Liver (tissue), 9 donors: ENCODE measurements around the gene PDK4. TPM values are rescaled to one million over a fixed set of nuclear protein-coding genes. Genes with fewer than 3 reads are reported as not detected.

Experiments used
- DNase-seq: peaks from one replicate; pipeline ENCODE4 v3.0.0-alpha.2; 2017; ENCODE audit warnings: low spot score
- H3K27ac ChIP-seq, 2 donors: one replicate each; pipeline ENCODE4 v1.7.0; 2013; ENCODE audit warnings: inconsistent platforms in 2 of 2, low read length in 2 of 2, control low read depth in 1 of 2, low read depth in 1 of 2, mild to moderate bottlenecking in 1 of 2
- H3K27me3 ChIP-seq, 4 donors: one replicate each; pipeline versions ENCODE4 v1.6.1 to v1.7.0; 2013; ENCODE audit warnings: low read length in 3 of 4, inconsistent platforms in 1 of 4, mild to moderate bottlenecking in 1 of 4, moderate library complexity in 1 of 4; ENCODE audit not compliant: control insufficient read depth in 4 of 4, insufficient read depth in 4 of 4
- H3K36me3 ChIP-seq, 4 donors: one replicate each; pipeline versions ENCODE4 v1.6.1 to v1.7.0; 2013; ENCODE audit warnings: low read length in 3 of 4, mild to moderate bottlenecking in 3 of 4, low read depth in 1 of 4, moderate library complexity in 1 of 4; ENCODE audit not compliant: control insufficient read depth in 4 of 4, insufficient read depth in 3 of 4
- H3K4me1 ChIP-seq, 4 donors: one replicate each; pipeline versions ENCODE4 v1.6.1 to v1.7.0; 2013; ENCODE audit warnings: low read length in 3 of 4, mild to moderate bottlenecking in 3 of 4, moderate library complexity in 1 of 4; ENCODE audit not compliant: control insufficient read depth in 4 of 4, insufficient read depth in 4 of 4
- H3K4me3 ChIP-seq, 3 donors: one replicate each; pipeline versions ENCODE4 v1.6.1 to v1.7.0; 2013; ENCODE audit warnings: low read length in 3 of 3, control low read depth in 1 of 3, low read depth in 1 of 3, mild to moderate bottlenecking in 1 of 3
- H3K9ac ChIP-seq, 2 donors: one replicate each; pipeline ENCODE4 v1.7.0; 2013; ENCODE audit warnings: low read length in 2 of 2, mild to moderate bottlenecking in 2 of 2, moderate library complexity in 2 of 2, control low read depth in 1 of 2, low read depth in 1 of 2
- H3K9me3 ChIP-seq, 4 donors: one replicate each; pipeline versions ENCODE4 v1.6.1 to v1.7.0; 2013; ENCODE audit warnings: low read length in 3 of 4; ENCODE audit not compliant: control insufficient read depth in 4 of 4
- ATF3 ChIP-seq: IDR thresholded peaks from 2 replicates; pipeline ENCODE4 v1.6.1; 2016; ENCODE audit warnings: antibody characterized with exemption
- EGR1 ChIP-seq, 2 donors: IDR thresholded peaks; 2 replicates each; pipeline ENCODE4 v1.6.1; 2016 to 2018; ENCODE audit warnings: antibody characterized with exemption in 2 of 2, low read depth in 2 of 2
- FOXA1 ChIP-seq: IDR thresholded peaks from 2 replicates; pipeline ENCODE4 v1.6.1; 2016; ENCODE audit warnings: antibody characterized with exemption
- FOXA2 ChIP-seq: IDR thresholded peaks from 2 replicates; pipeline ENCODE4 v1.6.1; 2016; ENCODE audit warnings: antibody characterized with exemption
- GABPA ChIP-seq, 2 donors: IDR thresholded peaks in 1 of 2; conservative IDR thresholded peaks in 1 of 2; 2 replicates each; pipeline ENCODE4 v1.6.1; 2016; ENCODE audit warnings: antibody characterized with exemption in 2 of 2, mild to moderate bottlenecking in 1 of 2, moderate library complexity in 1 of 2
- HNF4A ChIP-seq, 2 donors: conservative IDR thresholded peaks; 2 replicates each; pipeline ENCODE4 v1.6.1; 2016; ENCODE audit warnings: antibody characterized with exemption in 2 of 2, mild to moderate bottlenecking in 2 of 2
- HNF4G ChIP-seq: IDR thresholded peaks from 2 replicates; pipeline ENCODE4 v1.6.1; 2016; ENCODE audit warnings: antibody characterized with exemption
- JUND ChIP-seq, 2 donors: IDR thresholded peaks; 2 replicates each; pipeline ENCODE4 v1.6.1; 2016; ENCODE audit warnings: antibody characterized with exemption in 2 of 2
- NR2F2 ChIP-seq: IDR thresholded peaks from 2 replicates; pipeline ENCODE4 v1.6.1; 2016; ENCODE audit warnings: antibody characterized with exemption
- RAD21 ChIP-seq, 2 donors: IDR thresholded peaks; 2 replicates each; pipeline ENCODE4 v1.6.1; 2016; ENCODE audit warnings: antibody characterized with exemption in 2 of 2, mild to moderate bottlenecking in 2 of 2
- RXRA ChIP-seq, 2 donors: IDR thresholded peaks; 2 replicates each; pipeline ENCODE4 v1.6.1; 2017 to 2018; ENCODE audit warnings: antibody characterized with exemption in 2 of 2, mild to moderate bottlenecking in 1 of 2
- SP1 ChIP-seq: IDR thresholded peaks from 2 replicates; pipeline ENCODE4 v1.6.1; 2018; ENCODE audit warnings: antibody characterized with exemption, mild to moderate bottlenecking
- TAF1 ChIP-seq: conservative IDR thresholded peaks from 2 replicates; pipeline ENCODE4 v1.6.1; 2016; ENCODE audit warnings: antibody characterized with exemption, mild to moderate bottlenecking
- YY1 ChIP-seq: IDR thresholded peaks from 2 replicates; pipeline ENCODE4 v1.6.1; 2016; ENCODE audit warnings: antibody characterized with exemption, mild to moderate bottlenecking
- WGBS: extraction: QIAGEN DNeasy Blood & Tissue Kit; methylation state at CpG from one replicate; pipeline ENCODE4 v1.1.7; 2013; 5-methylcytosine and 5-hydroxymethylcytosine counted together
- polyA plus RNA-seq, 2 donors: library from polyadenylated mRNA; stranded (reverse) in 1 of 2; unstranded in 1 of 2; fragments of 200-250 nt in 1 of 2; fragments of >200 nt in 1 of 2; fragmentation: Nextera tagmentation in 1 of 2; extraction: Ambion mirVana in 1 of 2; gene quantifications; one replicate each; pipeline versions ENCODE4 v1.2.1 to v1.2.3, GENCODE V29; 2013 to 2015
- total RNA-seq, 2 donors: library from RNA; depleted of rRNA; stranded (reverse); fragments of >200 nt; gene quantifications; one replicate each; pipeline ENCODE4 v1.2.3, GENCODE V29; 2014
- TF ChIP-seq, protein P1 (sequence below): IDR thresholded peaks from 2 replicates; pipeline ENCODE4 v1.6.1; 2016; ENCODE audit warnings: antibody characterized with exemption, mild to moderate bottlenecking
- TF ChIP-seq, protein P2 (sequence below): fragments of 150-350 bp; IDR thresholded peaks from 2 replicates; pipeline ENCODE4 v1.5.1; 2017; ENCODE audit warnings: improper control_type of control experiment, low read depth, low read length; ENCODE audit not compliant: missing input control
- TF ChIP-seq, protein P3 (sequence below): IDR thresholded peaks from 2 replicates; pipeline ENCODE4 v1.6.1; 2016; ENCODE audit warnings: antibody characterized with exemption
- donor health status: healthy.
- donor health status: healthy.
- donor health status: healthy.
- donor health status: healthy.
- donor health status: healthy.

PDK4 gene
- total and polyA plus RNA-seq, 4 donors, result 6.3 to 116 (median 50.0) TPM

DNA sequence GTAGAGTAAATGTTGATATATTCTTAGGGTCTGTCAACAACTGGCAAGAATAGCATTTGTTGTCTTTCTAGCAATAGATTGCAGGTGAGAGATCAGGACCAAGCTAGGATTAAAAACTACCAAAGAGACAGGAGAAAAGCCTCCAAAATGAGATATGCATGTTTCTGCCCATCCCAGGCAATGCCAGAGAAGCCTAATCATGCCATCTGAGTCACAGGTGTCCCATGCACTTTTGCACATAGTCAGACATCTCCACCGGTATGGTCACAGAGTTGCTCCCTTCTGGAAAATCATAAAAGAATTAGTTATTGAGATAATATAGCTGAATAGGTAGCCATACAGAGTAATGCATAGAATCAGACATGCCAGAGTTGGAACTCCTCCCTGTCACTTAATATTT, 50.6 kb downstream of the PDK4 start:
- H3K9ac ChIP-seq, result peak overlapping the region; percentile 23 to 43
- no peaks in the 10 kb centered on the region for H3K27me3 ChIP-seq
- H3K9me3 ChIP-seq, result no peaks in the 10 kb centered on the region
- no peaks in the 10 kb centered on the region for H3K36me3 ChIP-seq
- peak overlapping the region in 2 of 3 donors; percentile 36 to 39 for H3K4me3 ChIP-seq
- H3K4me1 ChIP-seq, result peaks cover 19 to 60% (median 50%) of the 10 kb centered on the region in 4 donors
- DNase-seq, result no peak
- H3K27ac ChIP-seq, result peak overlapping the region; percentile 61 to 63
- 91% methylated on average over 1 of the region's 1 CpG for WGBS
- no peak for TF ChIP-seq YY1
- TF ChIP-seq, protein P1, sequence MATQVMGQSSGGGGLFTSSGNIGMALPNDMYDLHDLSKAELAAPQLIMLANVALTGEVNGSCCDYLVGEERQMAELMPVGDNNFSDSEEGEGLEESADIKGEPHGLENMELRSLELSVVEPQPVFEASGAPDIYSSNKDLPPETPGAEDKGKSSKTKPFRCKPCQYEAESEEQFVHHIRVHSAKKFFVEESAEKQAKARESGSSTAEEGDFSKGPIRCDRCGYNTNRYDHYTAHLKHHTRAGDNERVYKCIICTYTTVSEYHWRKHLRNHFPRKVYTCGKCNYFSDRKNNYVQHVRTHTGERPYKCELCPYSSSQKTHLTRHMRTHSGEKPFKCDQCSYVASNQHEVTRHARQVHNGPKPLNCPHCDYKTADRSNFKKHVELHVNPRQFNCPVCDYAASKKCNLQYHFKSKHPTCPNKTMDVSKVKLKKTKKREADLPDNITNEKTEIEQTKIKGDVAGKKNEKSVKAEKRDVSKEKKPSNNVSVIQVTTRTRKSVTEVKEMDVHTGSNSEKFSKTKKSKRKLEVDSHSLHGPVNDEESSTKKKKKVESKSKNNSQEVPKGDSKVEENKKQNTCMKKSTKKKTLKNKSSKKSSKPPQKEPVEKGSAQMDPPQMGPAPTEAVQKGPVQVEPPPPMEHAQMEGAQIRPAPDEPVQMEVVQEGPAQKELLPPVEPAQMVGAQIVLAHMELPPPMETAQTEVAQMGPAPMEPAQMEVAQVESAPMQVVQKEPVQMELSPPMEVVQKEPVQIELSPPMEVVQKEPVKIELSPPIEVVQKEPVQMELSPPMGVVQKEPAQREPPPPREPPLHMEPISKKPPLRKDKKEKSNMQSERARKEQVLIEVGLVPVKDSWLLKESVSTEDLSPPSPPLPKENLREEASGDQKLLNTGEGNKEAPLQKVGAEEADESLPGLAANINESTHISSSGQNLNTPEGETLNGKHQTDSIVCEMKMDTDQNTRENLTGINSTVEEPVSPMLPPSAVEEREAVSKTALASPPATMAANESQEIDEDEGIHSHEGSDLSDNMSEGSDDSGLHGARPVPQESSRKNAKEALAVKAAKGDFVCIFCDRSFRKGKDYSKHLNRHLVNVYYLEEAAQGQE, result no peak
- no peak for TF ChIP-seq SP1
- TF ChIP-seq, protein P2, sequence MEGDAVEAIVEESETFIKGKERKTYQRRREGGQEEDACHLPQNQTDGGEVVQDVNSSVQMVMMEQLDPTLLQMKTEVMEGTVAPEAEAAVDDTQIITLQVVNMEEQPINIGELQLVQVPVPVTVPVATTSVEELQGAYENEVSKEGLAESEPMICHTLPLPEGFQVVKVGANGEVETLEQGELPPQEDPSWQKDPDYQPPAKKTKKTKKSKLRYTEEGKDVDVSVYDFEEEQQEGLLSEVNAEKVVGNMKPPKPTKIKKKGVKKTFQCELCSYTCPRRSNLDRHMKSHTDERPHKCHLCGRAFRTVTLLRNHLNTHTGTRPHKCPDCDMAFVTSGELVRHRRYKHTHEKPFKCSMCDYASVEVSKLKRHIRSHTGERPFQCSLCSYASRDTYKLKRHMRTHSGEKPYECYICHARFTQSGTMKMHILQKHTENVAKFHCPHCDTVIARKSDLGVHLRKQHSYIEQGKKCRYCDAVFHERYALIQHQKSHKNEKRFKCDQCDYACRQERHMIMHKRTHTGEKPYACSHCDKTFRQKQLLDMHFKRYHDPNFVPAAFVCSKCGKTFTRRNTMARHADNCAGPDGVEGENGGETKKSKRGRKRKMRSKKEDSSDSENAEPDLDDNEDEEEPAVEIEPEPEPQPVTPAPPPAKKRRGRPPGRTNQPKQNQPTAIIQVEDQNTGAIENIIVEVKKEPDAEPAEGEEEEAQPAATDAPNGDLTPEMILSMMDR, result no peak
- no peak for TF ChIP-seq JUND (IDR thresholded peaks at IDR 0.05)
- no peak for TF ChIP-seq HNF4G
- TF ChIP-seq EGR1 (IDR thresholded peaks at IDR 0.05; ENCODE audit: low read depth in 2 of 2), result no peak
- no peak for TF ChIP-seq RXRA (IDR thresholded peaks at IDR 0.05)

GRCh38 chr7:95545007-95545615, 51.2 kb downstream of the PDK4 start:
- no peaks in the 10 kb centered on the region for H3K27me3 ChIP-seq
- H3K27ac ChIP-seq, result peak overlapping the region; percentile 61 to 63
- H3K4me1 ChIP-seq, result peaks cover 17 to 54% (median 45%) of the 10 kb centered on the region in 4 donors
- 4% methylated on average over 3 of the region's 3 CpGs for WGBS
- H3K9ac ChIP-seq, result peak overlapping the region; percentile 23 to 43
- H3K9me3 ChIP-seq, result no peaks in the 10 kb centered on the region
- H3K4me3 ChIP-seq, result peak overlapping the region; percentile 36 to 45 (median 39)
- no peaks in the 10 kb centered on the region for H3K36me3 ChIP-seq
- no peak for DNase-seq
- TF ChIP-seq JUND (IDR thresholded peaks at IDR 0.05) (peak; percentile 84 to 91), HNF4A (conservative IDR thresholded peaks at IDR 0.05) (peak; percentile 42 to 81), YY1 (peak; percentile 37), RXRA (IDR thresholded peaks at IDR 0.05) (peak; percentile 90 to 97), FOXA1 (no peak), SP1 (peak; percentile 88), GABPA (IDR thresholded peaks at IDR 0.05 in 1 of 2, conservative IDR thresholded peaks at IDR 0.05 in 1 of 2) (no peak), ATF3 (peak; percentile 24), TAF1 (no peak), RAD21 (IDR thresholded peaks at IDR 0.05) (peak; percentile 88), EGR1 (IDR thresholded peaks at IDR 0.05; ENCODE audit: low read depth in 2 of 2) (no peak), FOXA2 (no peak), HNF4G (no peak), NR2F2 (peak; percentile 57)
- TF ChIP-seq, protein P1, result no peak
- TF ChIP-seq, protein P2, result peak; percentile 66
- TF ChIP-seq, protein P3, sequence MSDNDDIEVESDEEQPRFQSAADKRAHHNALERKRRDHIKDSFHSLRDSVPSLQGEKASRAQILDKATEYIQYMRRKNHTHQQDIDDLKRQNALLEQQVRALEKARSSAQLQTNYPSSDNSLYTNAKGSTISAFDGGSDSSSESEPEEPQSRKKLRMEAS, result no peak
